Spleen (tissue), 7 donors: ENCODE data around the gene TPCN2.

ENCODE experiments used
- CTCF ChIP-seq, 11 experiments: fragments of 200-600 bp in 7 of 11; fragments of 450-650 bp in 4 of 11; sonication (generic) in 4 of 11; IDR thresholded peaks in 8 of 11; conservative IDR thresholded peaks in 3 of 11; 1 replicate in 7 of 11; 2 replicates in 4 of 11; pipeline versions ENCODE4 v1.4.0 to v1.8.0; 2016 to 2021; ENCODE audit warnings: antibody characterized with exemption in 11 of 11, inconsistent platforms in 4 of 11, mild to moderate bottlenecking in 1 of 11
- POLR2A ChIP-seq, 3 donors: fragments of 450-650 bp; IDR thresholded peaks; one replicate each; pipeline ENCODE4 v1.5.1; 2017; ENCODE audit warnings: antibody characterized with exemption in 3 of 3, mild to moderate bottlenecking in 1 of 3
- POLR2AphosphoS5 ChIP-seq, 3 donors: sonication (generic); formaldehyde crosslinking; IDR thresholded peaks; one replicate each; pipeline ENCODE4 v1.5.1; 2017; ENCODE audit warnings: antibody characterized with exemption in 3 of 3
- donor health status: DM: no; HTN: no; CAD: no; lungs with moderate emphysema.
- donor health status: DM: no; HTN: no; CAD: no.
- donor health status: DM: no; HTN: no; CAD: no.

GRCh38 chr11:69154211-69154913 is 105.6 kb downstream of the TPCN2 start:
- TF ChIP-seq POLR2A (IDR thresholded peaks at IDR 0.05) = no peak
- no peak for TF ChIP-seq CTCF (IDR thresholded peaks at IDR 0.05 in 8 of 11, conservative IDR thresholded peaks at IDR 0.05 in 3 of 11)
- TF ChIP-seq POLR2AphosphoS5 (IDR thresholded peaks at IDR 0.05) = no peak
